NCI-H526 (cell line): ENCODE measurements around the gene ARHGAP22.

Experiments used
- DNase-seq, 2 experiments: peaks; one replicate each; lab custom pipeline; 2025; lab: John Stamatoyannopoulos, UW

The ARHGAP22 gene

GRCh38 chr10:48496831-48497779 is 107.8 kb downstream of the ARHGAP22 start:
- DNase-seq, result no peak

DNA sequence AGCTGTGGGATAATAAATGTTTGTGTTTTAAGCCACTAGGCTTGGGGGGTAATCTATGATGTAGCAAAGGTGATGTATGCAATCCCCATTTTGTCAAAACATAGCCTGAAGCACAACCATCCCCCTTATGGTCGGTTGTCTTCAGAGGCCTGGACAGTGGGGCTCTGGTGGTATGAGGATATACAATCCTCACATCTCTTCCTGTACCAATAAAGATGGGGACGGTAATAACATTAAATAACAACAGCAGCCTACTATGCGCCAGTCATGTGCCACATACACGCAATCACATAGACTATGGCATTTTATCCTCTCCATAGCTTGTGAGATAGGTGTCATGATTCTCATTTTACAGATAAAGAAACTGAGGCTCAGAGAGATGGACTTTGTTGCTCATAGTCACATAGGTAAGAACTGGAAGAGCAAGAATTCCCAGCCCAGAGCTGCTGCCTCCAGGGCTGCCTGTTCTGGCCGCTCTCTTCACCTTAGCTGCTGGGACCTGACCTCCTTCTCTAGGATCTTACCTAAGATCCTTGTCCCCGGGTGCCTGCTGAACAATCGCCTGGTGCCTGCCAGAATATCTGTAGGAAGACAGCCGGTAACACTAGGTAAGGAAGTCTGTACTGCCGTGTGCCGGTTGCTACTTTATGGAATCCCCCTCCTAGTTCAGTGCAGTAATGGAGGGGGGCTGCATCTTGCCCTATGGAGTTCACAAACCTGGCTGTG is 108.6 kb downstream of the ARHGAP22 start:
- DNase-seq, result no peak

GRCh38 chr10:48495282-48496045 is 109.4 kb downstream of the ARHGAP22 start:
- DNase-seq, result no peak

DNA sequence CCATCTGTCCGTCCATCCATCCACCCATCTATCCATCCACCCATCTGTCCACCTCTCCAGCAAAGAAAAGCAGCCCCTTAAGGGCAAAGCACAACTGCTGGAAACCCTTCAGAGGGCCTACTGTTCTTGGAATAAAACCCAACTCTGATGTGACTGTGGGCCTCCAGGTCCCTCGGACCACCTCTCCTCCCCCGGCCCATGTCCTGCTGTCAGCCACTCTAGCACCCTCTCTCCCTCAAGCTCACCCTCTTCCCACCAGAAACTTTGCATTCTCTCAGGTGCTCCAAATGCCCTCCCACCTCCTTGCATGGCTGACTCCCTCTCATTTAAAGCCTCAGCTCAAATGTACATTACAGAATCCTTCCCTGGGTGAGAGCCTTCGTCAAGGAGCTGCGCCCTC is 110.3 kb downstream of the ARHGAP22 start:
- no peak for DNase-seq

DNA sequence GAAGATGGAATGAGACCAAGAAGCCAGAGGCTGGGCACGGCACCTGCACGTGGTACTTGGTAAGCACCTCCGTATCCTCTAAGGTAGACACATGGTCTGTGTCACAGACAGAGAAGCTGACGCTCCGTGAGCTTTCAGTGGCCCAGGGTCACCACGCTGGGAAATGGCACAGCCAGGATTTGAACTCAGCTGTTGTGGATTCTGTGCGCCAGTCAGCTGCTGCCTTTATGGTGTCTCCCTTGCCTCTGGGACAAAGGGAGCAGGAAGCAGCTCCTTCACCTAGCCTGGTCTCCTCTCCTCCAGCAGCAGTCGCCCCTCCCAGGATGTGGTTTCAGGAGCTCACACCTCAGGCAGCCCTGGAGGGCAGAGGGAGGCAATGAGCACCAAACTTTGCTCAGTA is 110.8 kb downstream of the ARHGAP22 start:
- DNase-seq, result no peak

DNA sequence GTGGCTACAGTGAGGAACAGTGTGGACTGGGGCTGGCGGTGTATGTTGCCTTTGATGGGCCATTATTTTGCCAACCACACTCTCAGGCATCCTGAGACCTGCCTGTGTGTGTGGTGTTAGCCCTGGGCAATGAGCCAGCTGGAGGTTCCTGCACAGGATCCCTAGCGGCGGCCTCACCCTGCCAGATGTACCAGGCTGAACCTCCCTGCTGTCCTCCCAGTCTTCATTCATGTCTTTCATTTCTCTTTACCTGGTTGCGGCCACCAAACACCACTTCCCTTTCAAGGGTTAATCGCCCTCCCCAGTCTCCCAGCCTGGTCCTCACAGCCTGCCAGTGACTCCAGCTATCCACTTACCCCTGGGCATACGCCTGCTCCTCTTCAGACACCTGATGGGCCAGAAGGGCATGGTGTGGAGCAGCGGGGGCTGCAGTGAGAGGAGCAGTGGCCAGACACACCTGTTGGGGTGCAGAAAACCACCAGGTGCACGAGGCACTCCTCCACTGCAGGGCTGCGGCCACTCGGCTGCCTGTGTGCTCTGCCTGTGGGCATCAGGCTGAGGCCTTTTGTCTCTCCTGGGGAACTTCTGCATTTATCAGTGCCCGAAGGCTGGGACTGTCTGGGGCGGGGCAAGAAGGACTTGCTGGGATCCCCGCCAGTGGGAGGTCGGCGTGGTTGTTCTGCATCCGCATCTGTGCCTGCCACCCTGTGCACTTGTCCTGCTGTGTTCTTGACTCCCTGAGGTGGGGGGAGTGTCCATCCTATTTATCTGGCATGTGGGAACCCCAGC is 111.6 kb downstream of the ARHGAP22 start:
- no peak for DNase-seq

DNA sequence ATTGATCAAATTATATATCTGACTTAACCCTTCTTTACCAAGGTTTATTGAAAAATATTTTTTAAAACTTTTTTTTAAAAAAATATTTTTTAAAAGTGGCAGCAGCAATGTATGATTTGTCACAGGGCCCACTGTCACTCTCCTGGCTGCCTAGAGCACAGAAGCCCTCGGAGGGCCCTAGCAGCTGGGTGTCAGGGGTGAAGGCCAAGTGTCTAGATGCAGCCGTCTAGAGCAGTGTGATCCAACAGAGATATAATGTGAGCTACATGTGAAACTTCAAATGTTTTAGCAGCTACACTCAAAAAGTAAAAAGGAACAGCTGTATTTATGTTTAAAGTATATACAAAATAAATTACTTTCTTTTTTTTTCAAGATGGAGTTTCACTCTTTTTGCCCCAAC is 112.7 kb downstream of the ARHGAP22 start:
- DNase-seq, result no peak

- no peak for DNase-seq
Observed at GRCh38 chr10:48491392-48492139, 113.3 kb downstream of the ARHGAP22 start.

- no peak for DNase-seq
Observed at GRCh38 chr10:48490946-48491345, 113.9 kb downstream of the ARHGAP22 start.

DNA sequence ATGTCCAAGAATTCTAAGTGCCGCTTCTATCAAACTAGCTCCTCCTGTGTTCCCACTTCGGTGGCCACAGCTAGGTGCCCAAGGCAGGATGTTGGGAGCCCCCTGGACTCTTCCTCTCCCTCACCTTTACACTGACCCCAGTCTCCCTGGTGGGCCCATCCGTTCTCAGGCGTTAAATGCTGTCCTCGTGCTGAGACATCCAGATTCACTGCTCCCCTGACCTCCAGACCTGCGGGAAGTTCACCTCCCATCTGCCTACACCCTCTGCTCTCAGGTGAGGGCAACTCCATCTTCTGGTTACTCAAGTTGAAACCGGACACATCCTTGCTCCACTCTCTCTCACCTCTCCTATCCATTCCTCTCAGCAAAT is 114.3 kb downstream of the ARHGAP22 start:
- no peak for DNase-seq

DNA sequence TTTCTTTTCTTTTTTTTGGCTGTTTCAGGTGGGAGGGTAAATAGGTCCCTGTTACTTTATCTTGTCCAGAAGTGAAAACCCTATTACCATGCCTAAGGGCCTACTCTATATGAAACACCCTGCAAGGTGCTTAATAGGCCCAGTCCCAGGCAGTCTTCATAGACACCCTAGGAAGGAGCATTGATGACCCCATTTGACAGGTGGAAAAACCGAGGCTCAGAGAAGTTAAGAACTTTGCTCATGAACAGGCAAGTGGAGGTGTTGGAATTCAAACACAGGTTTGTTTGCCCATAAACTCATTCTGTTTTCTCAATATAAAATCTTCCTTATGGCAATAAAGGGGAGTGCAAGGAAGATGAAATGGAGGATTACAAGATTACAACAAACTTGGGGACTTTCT is 115.8 kb downstream of the ARHGAP22 start:
- no peak for DNase-seq

- no peak for DNase-seq
Observed at GRCh38 chr10:48487244-48487643, 117.6 kb downstream of the ARHGAP22 start.

- no peak for DNase-seq
Observed at GRCh38 chr10:48485711-48486110, 119.2 kb downstream of the ARHGAP22 start.

GRCh38 chr10:48484911-48485310 is 120.0 kb downstream of the ARHGAP22 start:
- peak in 1 of 2 experiments; percentile 14 for DNase-seq

DNA sequence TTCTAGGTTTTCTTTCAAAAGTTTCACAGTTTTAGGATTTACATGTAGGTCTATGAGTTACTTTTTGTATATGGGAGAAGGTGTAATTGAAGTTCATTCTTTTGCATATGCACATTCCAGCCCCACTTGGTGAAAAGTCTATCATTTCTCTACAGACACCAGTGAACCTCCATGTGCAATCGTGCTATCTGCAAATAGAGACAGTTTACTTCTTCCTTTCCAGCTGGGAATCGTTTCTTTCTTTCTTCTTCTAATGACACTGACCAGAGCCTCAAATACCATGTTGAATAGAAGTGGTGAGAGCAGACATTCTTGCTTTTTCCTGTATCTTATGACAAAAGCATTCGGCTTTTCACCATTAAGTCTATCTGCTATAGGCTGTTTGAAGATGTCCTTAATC is 122.7 kb downstream of the ARHGAP22 start:
- no peak for DNase-seq

GRCh38 chr10:48481385-48481784 is 123.5 kb downstream of the ARHGAP22 start:
- no peak for DNase-seq

- DNase-seq, result no peak
Observed at GRCh38 chr10:48480397-48481374, 124.2 kb downstream of the ARHGAP22 start.

DNA sequence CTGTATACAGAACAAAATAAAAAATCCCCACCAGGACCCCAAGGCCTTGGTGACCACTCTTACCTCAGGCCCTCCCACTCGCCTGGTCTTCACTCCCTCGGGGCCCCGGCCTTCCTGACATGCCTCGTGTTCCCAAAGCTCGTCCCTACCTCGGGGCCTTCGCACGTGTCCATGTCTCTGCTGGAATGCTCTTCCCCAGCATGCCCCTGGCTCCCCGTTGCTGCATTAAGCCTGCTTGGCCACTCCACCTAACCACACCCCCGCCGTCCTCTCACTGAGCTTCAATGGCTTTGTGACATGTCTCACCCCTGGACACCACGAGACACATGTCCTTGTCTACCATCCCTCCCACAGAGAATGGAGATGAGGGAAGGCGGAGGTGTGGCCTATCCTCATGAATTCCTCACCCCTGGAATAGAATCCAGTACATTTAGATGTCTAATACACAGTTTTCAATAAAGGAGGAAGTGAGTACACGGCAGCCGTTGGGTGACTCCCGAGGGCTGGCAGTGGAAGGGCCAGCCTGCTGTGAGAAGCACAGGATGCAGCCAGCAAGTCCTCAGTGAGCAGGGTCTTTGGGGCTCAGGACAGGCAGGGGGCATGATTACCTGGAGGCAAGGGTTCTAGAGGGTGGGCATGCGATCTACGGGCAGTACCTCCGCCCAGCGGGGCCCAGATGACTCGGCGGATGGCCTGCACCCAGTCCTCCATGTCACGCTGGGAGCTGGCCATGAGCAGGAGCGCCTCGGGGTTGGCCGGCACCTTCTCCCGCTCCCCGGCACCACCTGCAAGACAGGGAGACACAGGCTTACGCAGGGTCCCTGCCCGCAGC is 125.7 kb downstream of the ARHGAP22 start:
- DNase-seq, result no peak

DNA sequence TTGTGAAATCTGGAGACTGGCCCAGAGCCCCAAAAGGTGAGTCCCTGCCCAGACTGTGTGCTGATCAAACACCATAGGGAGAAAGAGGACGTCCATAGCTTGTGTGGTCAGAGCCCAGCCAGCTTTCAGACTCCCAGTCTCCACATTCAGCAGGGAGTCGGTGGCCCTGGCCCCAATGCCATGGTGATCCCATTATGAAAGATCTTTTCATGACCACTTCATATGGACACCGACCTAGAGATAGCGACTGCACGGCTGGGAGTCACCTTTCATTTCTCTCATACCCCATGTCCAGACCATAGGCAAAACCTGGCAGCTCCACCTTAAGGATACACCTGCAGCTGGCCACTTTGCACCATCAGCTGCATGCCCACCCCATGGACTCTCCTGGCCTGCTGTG is 126.4 kb downstream of the ARHGAP22 start:
- DNase-seq, result no peak
